ENCODE measurements around the gene SLC7A14.

Gene SLC7A14

GRCh38 chr3:170497207-170498095, 88.4 kb downstream of the SLC7A14 start:
- no peak for DNase-seq (ENCODE audit: low spot score)

- no peak for DNase-seq (ENCODE audit: low spot score)
Observed at GRCh38 chr3:170496868-170497140, 89.1 kb downstream of the SLC7A14 start.

- DNase-seq (ENCODE audit: low spot score), result no peak
Observed at GRCh38 chr3:170496026-170496867, 89.6 kb downstream of the SLC7A14 start.

- DNase-seq (ENCODE audit: low spot score), result no peak
Observed at GRCh38 chr3:170494766-170495165, 91.1 kb downstream of the SLC7A14 start.

- no peak for DNase-seq (ENCODE audit: low spot score)
Observed at GRCh38 chr3:170493712-170494182, 92.1 kb downstream of the SLC7A14 start.

- no peak for DNase-seq (ENCODE audit: low spot score)
Observed at GRCh38 chr3:170491901-170492300, 94.0 kb downstream of the SLC7A14 start.

- DNase-seq (ENCODE audit: low spot score), result peak; percentile 9
Observed at GRCh38 chr3:170490828-170491560, 94.9 kb downstream of the SLC7A14 start.

GRCh38 chr3:170488802-170489201, 97.1 kb downstream of the SLC7A14 start:
- no peak for DNase-seq (ENCODE audit: low spot score)

GRCh38 chr3:170487031-170487430, 98.8 kb downstream of the SLC7A14 start:
- no peak for DNase-seq (ENCODE audit: low spot score)

- DNase-seq (ENCODE audit: low spot score), result no peak
Observed at GRCh38 chr3:170486398-170486797, 99.5 kb downstream of the SLC7A14 start.

- DNase-seq (ENCODE audit: low spot score), result no peak
Observed at GRCh38 chr3:170485696-170486095, 100.2 kb downstream of the SLC7A14 start.

GRCh38 chr3:170485294-170485693, 100.6 kb downstream of the SLC7A14 start:
- DNase-seq (ENCODE audit: low spot score), result no peak

GRCh38 chr3:170484869-170485268, 101.0 kb downstream of the SLC7A14 start:
- DNase-seq (ENCODE audit: low spot score), result no peak

GRCh38 chr3:170483485-170484262, 102.2 kb downstream of the SLC7A14 start:
- no peak for DNase-seq (ENCODE audit: low spot score)

- DNase-seq (ENCODE audit: low spot score), result no peak
Observed at GRCh38 chr3:170482199-170482598, 103.7 kb downstream of the SLC7A14 start.

- no peak for DNase-seq (ENCODE audit: low spot score)
Observed at GRCh38 chr3:170480111-170480510, 105.8 kb downstream of the SLC7A14 start.

GRCh38 chr3:170477395-170477794, 108.5 kb downstream of the SLC7A14 start:
- no peak for DNase-seq (ENCODE audit: low spot score)

- DNase-seq (ENCODE audit: low spot score), result no peak
Observed at GRCh38 chr3:170476291-170476690, 109.6 kb downstream of the SLC7A14 start.

GRCh38 chr3:170475092-170475685, 110.7 kb downstream of the SLC7A14 start:
- no peak for DNase-seq (ENCODE audit: low spot score)

GRCh38 chr3:170473358-170473757, 112.5 kb downstream of the SLC7A14 start:
- DNase-seq (ENCODE audit: low spot score), result no peak

GRCh38 chr3:170471149-170471548, 114.7 kb downstream of the SLC7A14 start:
- no peak for DNase-seq (ENCODE audit: low spot score)
